Measurements from ENCODE around the gene SYNE3. TPM values are rescaled to one million over a fixed set of nuclear protein-coding genes. Genes with fewer than 3 reads are reported as not detected.

The SYNE3 gene
- total and polyA plus RNA-seq, 10 of the 15 experiments (the other 5 are each of a cell fraction or from before 2014, with no cell fraction given), result 1.4 to 44.1 (median 13.4) TPM

DNA sequence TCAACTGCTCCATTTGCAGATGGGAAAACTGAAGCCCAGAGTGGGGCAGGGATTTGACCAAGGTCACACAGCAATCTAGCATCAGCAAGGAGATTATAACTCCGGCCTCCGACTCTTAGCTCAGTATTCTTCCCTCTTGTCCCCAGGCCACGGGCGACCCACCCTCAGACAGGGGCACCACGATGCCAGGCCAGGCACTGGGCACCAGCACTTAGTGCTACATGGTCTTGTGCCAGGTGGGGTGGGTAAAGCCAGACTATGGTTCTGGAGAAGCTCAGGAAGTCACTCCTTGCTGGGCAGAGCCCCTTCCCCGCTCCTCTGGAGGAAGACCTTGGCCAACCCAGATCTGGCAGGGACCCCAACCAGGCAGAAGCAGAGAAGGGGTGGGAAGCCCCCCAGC is 41.5 kb downstream of the SYNE3 start (continued):
- TF ChIP-seq, protein P1, sequence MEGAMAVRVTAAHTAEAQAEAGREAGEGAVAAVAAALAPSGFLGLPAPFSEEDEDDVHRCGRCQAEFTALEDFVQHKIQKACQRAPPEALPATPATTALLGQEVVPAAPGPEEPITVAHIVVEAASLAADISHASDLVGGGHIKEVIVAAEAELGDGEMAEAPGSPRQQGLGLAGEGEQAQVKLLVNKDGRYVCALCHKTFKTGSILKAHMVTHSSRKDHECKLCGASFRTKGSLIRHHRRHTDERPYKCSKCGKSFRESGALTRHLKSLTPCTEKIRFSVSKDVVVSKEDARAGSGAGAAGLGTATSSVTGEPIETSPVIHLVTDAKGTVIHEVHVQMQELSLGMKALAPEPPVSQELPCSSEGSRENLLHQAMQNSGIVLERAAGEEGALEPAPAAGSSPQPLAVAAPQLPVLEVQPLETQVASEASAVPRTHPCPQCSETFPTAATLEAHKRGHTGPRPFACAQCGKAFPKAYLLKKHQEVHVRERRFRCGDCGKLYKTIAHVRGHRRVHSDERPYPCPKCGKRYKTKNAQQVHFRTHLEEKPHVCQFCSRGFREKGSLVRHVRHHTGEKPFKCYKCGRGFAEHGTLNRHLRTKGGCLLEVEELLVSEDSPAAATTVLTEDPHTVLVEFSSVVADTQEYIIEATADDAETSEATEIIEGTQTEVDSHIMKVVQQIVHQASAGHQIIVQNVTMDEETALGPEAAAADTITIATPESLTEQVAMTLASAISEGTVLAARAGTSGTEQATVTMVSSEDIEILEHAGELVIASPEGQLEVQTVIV (IDR thresholded peaks at IDR 0.05; ENCODE audit: borderline replicate concordance, partially characterized antibody), result no peak
- TF ChIP-seq SIN3A (IDR thresholded peaks at IDR 0.05; ENCODE audit: low read depth, low read length) (no peak), PML (IDR thresholded peaks at IDR 0.05; ENCODE audit: low read length) (no peak)
- TF ChIP-seq, protein P2, sequence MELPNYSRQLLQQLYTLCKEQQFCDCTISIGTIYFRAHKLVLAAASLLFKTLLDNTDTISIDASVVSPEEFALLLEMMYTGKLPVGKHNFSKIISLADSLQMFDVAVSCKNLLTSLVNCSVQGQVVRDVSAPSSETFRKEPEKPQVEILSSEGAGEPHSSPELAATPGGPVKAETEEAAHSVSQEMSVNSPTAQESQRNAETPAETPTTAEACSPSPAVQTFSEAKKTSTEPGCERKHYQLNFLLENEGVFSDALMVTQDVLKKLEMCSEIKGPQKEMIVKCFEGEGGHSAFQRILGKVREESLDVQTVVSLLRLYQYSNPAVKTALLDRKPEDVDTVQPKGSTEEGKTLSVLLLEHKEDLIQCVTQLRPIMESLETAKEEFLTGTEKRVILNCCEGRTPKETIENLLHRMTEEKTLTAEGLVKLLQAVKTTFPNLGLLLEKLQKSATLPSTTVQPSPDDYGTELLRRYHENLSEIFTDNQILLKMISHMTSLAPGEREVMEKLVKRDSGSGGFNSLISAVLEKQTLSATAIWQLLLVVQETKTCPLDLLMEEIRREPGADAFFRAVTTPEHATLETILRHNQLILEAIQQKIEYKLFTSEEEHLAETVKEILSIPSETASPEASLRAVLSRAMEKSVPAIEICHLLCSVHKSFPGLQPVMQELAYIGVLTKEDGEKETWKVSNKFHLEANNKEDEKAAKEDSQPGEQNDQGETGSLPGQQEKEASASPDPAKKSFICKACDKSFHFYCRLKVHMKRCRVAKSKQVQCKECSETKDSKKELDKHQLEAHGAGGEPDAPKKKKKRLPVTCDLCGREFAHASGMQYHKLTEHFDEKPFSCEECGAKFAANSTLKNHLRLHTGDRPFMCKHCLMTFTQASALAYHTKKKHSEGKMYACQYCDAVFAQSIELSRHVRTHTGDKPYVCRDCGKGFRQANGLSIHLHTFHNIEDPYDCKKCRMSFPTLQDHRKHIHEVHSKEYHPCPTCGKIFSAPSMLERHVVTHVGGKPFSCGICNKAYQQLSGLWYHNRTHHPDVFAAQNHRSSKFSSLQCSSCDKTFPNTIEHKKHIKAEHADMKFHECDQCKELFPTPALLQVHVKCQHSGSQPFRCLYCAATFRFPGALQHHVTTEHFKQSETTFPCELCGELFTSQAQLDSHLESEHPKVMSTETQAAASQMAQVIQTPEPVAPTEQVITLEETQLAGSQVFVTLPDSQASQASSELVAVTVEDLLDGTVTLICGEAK (IDR thresholded peaks at IDR 0.05; ENCODE audit: borderline replicate concordance), result no peak

DNA sequence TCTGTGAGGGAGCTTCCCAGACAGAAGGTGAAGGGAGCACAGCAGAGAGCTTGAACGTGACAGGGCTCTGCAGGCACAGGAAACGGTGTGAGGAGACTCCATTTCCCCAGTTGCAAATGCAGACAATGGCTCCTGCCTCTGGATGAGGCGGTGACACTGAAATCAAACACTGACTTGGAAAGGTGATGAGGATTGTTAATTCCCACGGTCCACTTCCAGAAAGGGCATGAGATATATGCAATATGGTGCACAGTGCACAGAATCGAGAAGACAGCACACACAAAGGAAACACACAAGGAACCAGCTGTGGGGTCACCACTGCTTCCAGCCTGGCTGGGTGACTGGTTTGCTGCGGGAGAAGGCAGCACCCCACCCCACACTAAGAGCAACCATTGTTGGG is 42.0 kb downstream of the SYNE3 start:
- BruUV-seq (replicated peaks), result no TSS peak
- POLR2A ChIA-PET, result no interaction called here
- TF ChIP-seq SUZ12 (IDR thresholded peaks at IDR 0.05; ENCODE audit: unreplicated experiment) (no peak), HDAC2 (IDR thresholded peaks at IDR 0.05) (no peak), BACH1 (IDR thresholded peaks at IDR 0.05; ENCODE audit: borderline replicate concordance) (no peak), SIX5 (IDR thresholded peaks at IDR 0.05; ENCODE audit: low read depth, low read length, severe bottlenecking) (no peak), MEF2B (IDR thresholded peaks at IDR 0.05; ENCODE audit: partially characterized antibody, poor library complexity, severe bottlenecking) (no peak), FOXM1 (IDR thresholded peaks at IDR 0.05; ENCODE audit: low read depth, low read length) (no peak)
- TF ChIP-seq, protein P3, sequence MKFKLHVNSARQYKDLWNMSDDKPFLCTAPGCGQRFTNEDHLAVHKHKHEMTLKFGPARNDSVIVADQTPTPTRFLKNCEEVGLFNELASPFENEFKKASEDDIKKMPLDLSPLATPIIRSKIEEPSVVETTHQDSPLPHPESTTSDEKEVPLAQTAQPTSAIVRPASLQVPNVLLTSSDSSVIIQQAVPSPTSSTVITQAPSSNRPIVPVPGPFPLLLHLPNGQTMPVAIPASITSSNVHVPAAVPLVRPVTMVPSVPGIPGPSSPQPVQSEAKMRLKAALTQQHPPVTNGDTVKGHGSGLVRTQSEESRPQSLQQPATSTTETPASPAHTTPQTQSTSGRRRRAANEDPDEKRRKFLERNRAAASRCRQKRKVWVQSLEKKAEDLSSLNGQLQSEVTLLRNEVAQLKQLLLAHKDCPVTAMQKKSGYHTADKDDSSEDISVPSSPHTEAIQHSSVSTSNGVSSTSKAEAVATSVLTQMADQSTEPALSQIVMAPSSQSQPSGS (IDR thresholded peaks at IDR 0.05; ENCODE audit: low read length), result no peak

More for the DNA sequence above, 42.0 kb downstream of the SYNE3 start:
- H3K27me3 ChIP-seq (replicated peaks in 1 of 2; ENCODE audit: control insufficient read depth in 2 of 2, insufficient read depth in 2 of 2, low read length in 1 of 2), result no peaks in the 10 kb centered on the region
- H3K79me2 ChIP-seq (ENCODE audit: control insufficient read depth, insufficient read depth, low read length), result peaks cover 15% of the 10 kb centered on the region
- DNase-seq (ENCODE audit: low read depth, low spot score) (no peak), ATAC-seq (no peak), FAIRE-seq (no peak)
- H3K27ac ChIP-seq (ENCODE audit: control insufficient read depth, insufficient read depth), result no peak overlapping the region
- H3K9me3 ChIP-seq (replicated peaks; ENCODE audit: control insufficient read depth, insufficient read depth, low read length), result no peaks in the 10 kb centered on the region
- RAD21 ChIA-PET (ENCODE audit: unreplicated experiment), result no interaction called here
- no peaks in the 10 kb centered on the region for H4K20me1 ChIP-seq (ENCODE audit: control insufficient read depth, insufficient read depth)
- no peak overlapping the region for H3K4me2 ChIP-seq (ENCODE audit: control insufficient read depth, insufficient read depth)
- intact Hi-C loops (cut with micrococcal nuclease; ENCODE audit: unreplicated experiment), result no loop called here
- no peak overlapping the region for H3K9ac ChIP-seq (ENCODE audit: control insufficient read depth, insufficient read depth, low read length)
- H2AFZ ChIP-seq (ENCODE audit: control insufficient read depth, low read depth, low read length), result no peak overlapping the region
- peaks cover 34 to 35% of the 10 kb centered on the region in 2 experiments for H3K36me3 ChIP-seq (ENCODE audit: control insufficient read depth in 2 of 2, insufficient read depth in 2 of 2, low read length in 1 of 2)
- no peak overlapping the region for H3K4me3 ChIP-seq
- H3K4me1 ChIP-seq (ENCODE audit: control insufficient read depth, insufficient read depth, low read length), result peaks cover 1% of the 10 kb centered on the region
- in situ Hi-C loops (cut with MboI), result no loop called here
- WGBS (ENCODE audit: insufficient coverage, insufficient replicate concordance, low lambda C conversion rate, missing lambda C conversion rate), result 72% methylated on average over 6 of the region's 6 CpGs
- SMC1A ChIA-PET (ENCODE audit: uncharacterized antibody, unreplicated experiment), result no interaction called here
- CTCF ChIA-PET, result interaction anchor here (1.2 to 2.1 kb wide), 2 partner anchors 34 to 53 kb away, joined by 4 to 6 read pairs; no protein-coding TSS in a partner anchor

Data from GM12878 (cell line).